B cell (primary cell): ENCODE measurements around the gene ANKMY2. TPM values are rescaled to one million over a fixed set of nuclear protein-coding genes. Genes with fewer than 3 reads are reported as not detected.
A peak's percentile ranks its signal among the peaks of the same experiment; 100 is the strongest.

ENCODE experiments used
- ATAC-seq: fragments of 200-7000 bp; cut with Tn5 transposase; one replicate; pipeline ENCODE4 v1.10.0; 2021; ENCODE audit warnings: low read depth, mild to moderate bottlenecking, moderate number of reproducible peaks, moderate library complexity
- CTCF ChIA-PET: fragments of 350-600 bp; sonication (Branson Sonifier 250); formaldehyde crosslinking; loops from one replicate; lab custom pipeline; 2021; ENCODE audit warnings: antibody characterized with exemption, inconsistent platforms; lab: Charles Lee
- POLR2A ChIA-PET: fragments of 350-600 bp; sonication (Branson Sonifier 250); formaldehyde crosslinking; loops from one replicate; lab custom pipeline; 2021; ENCODE audit warnings: antibody characterized with exemption; lab: Charles Lee
- DNase-seq: peaks from one replicate; pipeline ENCODE4 v3.0.0; 2013
- H2AFZ ChIP-seq: 2 replicates; pipeline ENCODE4 v1.6.1; 2012; ENCODE audit warnings: mild to moderate bottlenecking, low read depth, low read length; ENCODE audit not compliant: insufficient read depth, poor library complexity, severe bottlenecking
- H3K27ac ChIP-seq, 2 donors: 1 replicate in 1 of 2; 2 replicates in 1 of 2; pipeline ENCODE4 v1.5.1; 2012 to 2013; ENCODE audit warnings: low read length in 2 of 2, mild to moderate bottlenecking in 2 of 2, moderate library complexity in 1 of 2
- H3K27me3 ChIP-seq, 4 experiments: fragments of 200-600 bp in 1 of 4; sonication (generic) in 1 of 4; replicated peaks in 1 of 4; 1 replicate in 2 of 4; 2 replicates in 2 of 4; pipeline versions ENCODE4 v1.6.1 to v1.7.0; 2013 to 2016; ENCODE audit warnings: low read length in 3 of 4, mild to moderate bottlenecking in 2 of 4, mixed read lengths in 1 of 4, moderate library complexity in 1 of 4; ENCODE audit not compliant: insufficient read depth in 4 of 4, control insufficient read depth in 3 of 4; ENCODE audit errors: control extremely low read depth in 1 of 4
- H3K36me3 ChIP-seq, 2 experiments: replicated peaks in 1 of 2; 1 replicate in 1 of 2; 2 replicates in 1 of 2; pipeline versions ENCODE4 v1.6.1 to v1.7.1; 2013; ENCODE audit warnings: low read length in 1 of 2; ENCODE audit not compliant: insufficient read depth in 2 of 2, control insufficient read depth in 1 of 2; ENCODE audit errors: control extremely low read depth in 1 of 2, extremely low read depth in 1 of 2
- H3K4me1 ChIP-seq, 2 donors: fragments of 200-600 bp in 1 of 2; sonication (generic) in 1 of 2; 1 replicate in 1 of 2; 2 replicates in 1 of 2; pipeline versions ENCODE4 v1.5.1 to v1.6.1; 2013 to 2017; ENCODE audit warnings: low read length in 2 of 2; ENCODE audit not compliant: control insufficient read depth in 2 of 2, insufficient read depth in 2 of 2
- H3K4me2 ChIP-seq: replicated peaks from 2 replicates; pipeline ENCODE3; 2012; ENCODE audit warnings: mild to moderate bottlenecking, low read depth, low read length; ENCODE audit not compliant: poor library complexity, severe bottlenecking
- H3K4me3 ChIP-seq, 5 experiments: fragments of 200-600 bp in 1 of 5; sonication (generic) in 1 of 5; 1 replicate in 3 of 5; 2 replicates in 2 of 5; pipeline versions ENCODE4 v1.5.1 to v1.7.0; 2011 to 2016; ENCODE audit warnings: low read length in 4 of 5, mild to moderate bottlenecking in 4 of 5, low read depth in 2 of 5, control low read depth in 1 of 5, moderate library complexity in 1 of 5; ENCODE audit not compliant: insufficient read depth in 1 of 5; ENCODE audit errors: control extremely low read depth in 1 of 5, extremely low read depth in 1 of 5
- H3K79me2 ChIP-seq: fragments of 200-600 bp; sonication (generic); one replicate; pipeline ENCODE4 v1.6.0; 2016; ENCODE audit warnings: low read length; ENCODE audit not compliant: control insufficient read depth, insufficient read depth
- H3K9ac ChIP-seq: fragments of 200-600 bp; sonication (generic); 2 replicates; pipeline ENCODE4 v1.6.1; 2017; ENCODE audit warnings: mild to moderate bottlenecking, low read length, moderate library complexity
- H3K9me3 ChIP-seq, 3 donors: one replicate each; pipeline versions ENCODE4 v1.6.1 to v1.7.1; 2013; ENCODE audit warnings: low read length in 2 of 3; ENCODE audit not compliant: control insufficient read depth in 2 of 3, insufficient read depth in 1 of 3; ENCODE audit errors: control extremely low read depth in 1 of 3
- H4K20me1 ChIP-seq: 2 replicates; pipeline ENCODE4 v1.6.0; 2012; ENCODE audit warnings: mild to moderate bottlenecking, low read length; ENCODE audit not compliant: insufficient read depth, control insufficient read depth, poor library complexity, severe bottlenecking
- H3K27ac Mint-ChIP-seq: one replicate; pipeline ENCODE4 v1.8.0; 2021; ENCODE audit warnings: mixed read lengths
- H3K27me3 Mint-ChIP-seq: one replicate; pipeline ENCODE4 v1.8.0; 2021; ENCODE audit warnings: mixed read lengths
- H3K4me1 Mint-ChIP-seq: one replicate; pipeline ENCODE4 v1.8.0; 2021; ENCODE audit warnings: mixed read lengths
- H3K4me3 Mint-ChIP-seq: one replicate; pipeline ENCODE4 v1.8.0; 2021; ENCODE audit warnings: mixed read lengths
- H3K9me3 Mint-ChIP-seq: one replicate; pipeline ENCODE4 v1.8.0; 2022; ENCODE audit warnings: mixed read lengths; ENCODE audit not compliant: insufficient read depth
- CTCF ChIP-seq: fragments of 200-600 bp; IDR thresholded peaks from one replicate; pipeline ENCODE4 v1.8.0; 2022; ENCODE audit warnings: antibody characterized with exemption, mild to moderate bottlenecking
- EZH2 ChIP-seq: IDR thresholded peaks from 2 replicates; pipeline ENCODE4 v1.6.1; 2012; ENCODE audit warnings: borderline replicate concordance, low read depth, mild to moderate bottlenecking, moderate library complexity, low read length; ENCODE audit not compliant: insufficient read depth, poor library complexity, severe bottlenecking
- WGBS: methylation state at CpG from one replicate; pipeline ENCODE4 v1.1.5; 2013; ENCODE audit warnings: missing lambda C conversion rate; ENCODE audit not compliant: insufficient coverage; 5-methylcytosine and 5-hydroxymethylcytosine counted together
- intact Hi-C: fragments of 100-400 bp; cut with micrococcal nuclease; formaldehyde crosslinking; loops from one replicate; pipeline ENCODE4 v1.10.0; 2022
- polyA plus RNA-seq: library from polyadenylated mRNA; depleted of rRNA; stranded (reverse); fragments of >200 nt; gene quantifications from 2 replicates; pipeline ENCODE4 v1.2.3, GENCODE V29; 2012
- total RNA-seq, 2 donors: library from RNA; stranded (reverse); fragments of 120-200 nt in 1 of 2; gene quantifications; 1 replicate in 1 of 2; 2 replicates in 1 of 2; pipeline versions ENCODE4 v1.2.3 to v1.2.4, GENCODE V29; 2013 to 2022

The ANKMY2 gene
- total and polyA plus RNA-seq, 2 donors (not counting 1 experiment from before 2014, with no cell fraction given) = 7.6 to 17.8 TPM

DNA sequence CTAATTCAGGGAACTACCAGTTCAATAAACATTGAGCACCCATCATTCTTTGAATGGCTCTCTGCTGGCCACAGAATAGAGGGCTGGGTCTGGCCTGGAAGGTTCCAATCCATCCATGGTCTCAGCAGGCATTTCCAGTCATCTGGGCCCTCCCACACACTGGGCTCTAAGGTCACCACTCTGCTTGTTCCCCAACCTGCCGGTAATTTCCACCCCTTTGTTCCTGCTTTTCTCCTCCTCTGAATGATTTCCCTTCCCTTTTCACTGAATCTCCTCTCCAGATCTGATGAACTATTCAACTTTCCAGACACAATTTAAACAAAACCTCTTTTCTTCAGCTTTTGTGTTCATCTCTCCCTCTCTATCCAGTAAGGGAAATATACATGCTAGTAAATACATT lies 3.0 kb upstream of the ANKMY2 start:
- Mint-ChIP-seq H3K27ac (no peak overlapping the region), H3K27me3 (no peaks in the 10 kb centered on the region), H3K4me3 (peak overlapping the region; percentile 12), H3K4me1 (peaks cover 61% of the 10 kb centered on the region), H3K9me3 (no peaks in the 10 kb centered on the region)
- intact Hi-C loops = loop anchor here (5.0 to 10.0 kb wide), 2 partner anchors 34 to 1696 kb away; no protein-coding TSS in a partner anchor
- ATAC-seq (no peak), DNase-seq (no peak)
- Histone ChIP-seq H3K4me2 (no peak overlapping the region), H3K4me1 (peaks cover 26% of the 10 kb centered on the region in 2 donors), H3K4me3 (no peak overlapping the region), H3K9ac (no peak overlapping the region), H2AFZ (no peak overlapping the region), H3K27ac (no peak overlapping the region), H3K9me3 (no peaks in the 10 kb centered on the region), H3K36me3 (no peaks in the 10 kb centered on the region), H3K79me2 (peaks cover 93% of the 10 kb centered on the region), H4K20me1 (peaks cover 40% of the 10 kb centered on the region), H3K27me3 (no peaks in the 10 kb centered on the region)
- CTCF ChIA-PET = no interaction called here
- POLR2A ChIA-PET = no interaction called here
- TF ChIP-seq CTCF = no peak
- no peak for TF ChIP-seq EZH2
- WGBS = 69% methylated on average over 1 of the region's 1 CpG

DNA sequence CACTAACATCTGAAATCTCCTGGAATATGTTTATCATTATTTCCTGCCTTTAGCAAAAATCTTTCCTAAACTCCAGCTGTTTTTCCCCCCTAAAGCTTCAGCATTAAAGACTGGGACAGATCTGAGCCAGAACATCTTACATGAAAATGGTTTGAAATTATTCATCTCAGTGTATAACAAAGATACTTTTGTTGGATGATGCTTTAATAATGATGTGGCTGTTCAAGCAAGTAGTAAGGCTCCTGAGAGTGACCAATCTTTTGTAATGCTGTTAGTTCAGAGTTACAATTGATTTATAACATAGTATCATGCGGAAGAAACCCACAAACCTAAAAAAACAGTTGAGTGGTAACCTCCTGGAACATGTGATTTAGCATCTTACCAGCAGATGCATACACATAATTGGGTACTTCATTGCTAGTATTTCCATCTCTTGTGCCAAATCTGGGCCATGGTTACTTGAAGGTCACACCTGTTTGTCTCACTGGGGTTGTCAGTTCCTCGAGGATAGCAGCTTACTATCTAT lies 1.9 kb upstream of the ANKMY2 start:
- H3K27ac ChIP-seq = no peak overlapping the region
- no peak for TF ChIP-seq EZH2
- no peak for TF ChIP-seq CTCF

More for the DNA sequence above, 1.9 kb upstream of the ANKMY2 start:
- H3K9me3 Mint-ChIP-seq = no peaks in the 10 kb centered on the region
- Histone ChIP-seq H3K4me1 (peaks cover 26% of the 10 kb centered on the region in 2 donors), H3K9ac (peak overlapping the region; percentile 95), H3K4me2 (peak overlapping the region; percentile 93), H3K79me2 (peaks cover 83% of the 10 kb centered on the region), H3K27me3 (no peaks in the 10 kb centered on the region), H3K4me3 (peak overlapping the region in 1 of 5 experiments; percentile 99), H3K36me3 (no peaks in the 10 kb centered on the region), H4K20me1 (peaks cover 31% of the 10 kb centered on the region), H3K9me3 (no peaks in the 10 kb centered on the region), H2AFZ (no peak overlapping the region)
- peak; percentile 10 for DNase-seq
- CTCF ChIA-PET = no interaction called here
- WGBS = no CpG with 5 or more reads among the region's 2 CpGs
- intact Hi-C loops = loop anchor here (2.0 to 10.0 kb wide), 3 partner anchors 35 to 1697 kb away; partner anchors contain the start of gene AHR
- POLR2A ChIA-PET = no interaction called here
- no peak for ATAC-seq
- H3K4me3 Mint-ChIP-seq = peak overlapping the region; percentile 99
- peaks cover 65% of the 10 kb centered on the region for H3K4me1 Mint-ChIP-seq
- H3K27me3 Mint-ChIP-seq = no peaks in the 10 kb centered on the region
- no peak overlapping the region for H3K27ac Mint-ChIP-seq
